LoVo (cell line): ENCODE data around the gene AGFG1.
A peak's percentile ranks its signal among the peaks of the same experiment; 100 is the strongest.

Experiments
- DNase-seq: peaks from one replicate; pipeline ENCODE4 v3.0.0-alpha.2; 2016; ENCODE audit warnings: low spot score

Gene AGFG1

DNA sequence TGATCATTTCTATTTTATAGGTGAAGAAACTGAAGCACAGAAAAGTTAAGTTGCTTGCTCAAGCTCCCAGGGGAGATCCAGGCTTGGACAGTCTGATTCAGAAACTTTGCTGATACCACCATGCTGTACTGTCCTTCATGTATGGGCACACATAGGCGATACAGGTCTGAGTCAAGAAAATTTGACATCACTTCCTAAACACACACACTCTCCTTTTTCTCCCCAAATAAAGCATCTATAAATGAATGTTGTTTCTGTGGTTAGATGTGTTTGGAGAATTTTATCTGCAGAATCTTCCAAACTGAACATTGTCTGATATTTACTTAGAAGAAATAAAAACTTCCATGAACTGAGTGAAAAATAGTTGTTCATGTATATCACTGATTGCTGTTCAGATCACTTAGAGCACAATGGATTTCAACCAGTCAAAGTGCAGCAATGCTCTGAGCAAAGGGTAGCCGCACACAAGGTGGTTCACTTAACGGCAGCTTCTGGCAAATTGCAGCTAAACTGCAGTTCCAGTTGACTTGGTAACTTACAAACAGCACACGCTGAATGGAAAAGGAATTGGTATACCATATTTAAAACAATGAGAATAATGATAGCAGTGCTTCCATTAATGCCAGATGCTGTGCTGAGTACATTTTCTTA is 10.0 kb upstream of the AGFG1 start:
- no peak for DNase-seq

DNA sequence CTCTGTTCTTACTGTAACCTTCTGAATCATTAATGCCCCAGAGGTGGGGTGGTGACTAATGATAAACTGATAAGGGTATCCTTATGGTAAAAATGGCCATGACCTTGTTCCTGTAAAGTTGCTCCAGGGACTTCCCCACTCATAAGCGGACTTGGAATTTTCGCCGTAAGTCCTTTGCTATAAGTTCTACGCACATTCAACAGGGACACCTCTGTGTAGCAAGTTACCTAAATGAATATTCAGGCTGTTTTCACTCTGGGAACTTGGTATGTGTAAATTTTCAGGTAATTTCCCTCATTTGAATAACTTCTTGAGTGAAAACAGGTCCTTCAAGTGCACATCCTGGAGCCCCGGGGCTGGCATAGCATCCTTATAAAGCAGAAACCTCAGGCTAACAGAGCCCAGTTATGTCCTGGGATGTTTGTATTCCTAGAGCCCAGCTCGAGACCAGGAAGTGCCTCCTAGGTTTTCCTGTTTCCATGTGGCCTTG is 9.4 kb upstream of the AGFG1 start:
- DNase-seq, result no peak

DNA sequence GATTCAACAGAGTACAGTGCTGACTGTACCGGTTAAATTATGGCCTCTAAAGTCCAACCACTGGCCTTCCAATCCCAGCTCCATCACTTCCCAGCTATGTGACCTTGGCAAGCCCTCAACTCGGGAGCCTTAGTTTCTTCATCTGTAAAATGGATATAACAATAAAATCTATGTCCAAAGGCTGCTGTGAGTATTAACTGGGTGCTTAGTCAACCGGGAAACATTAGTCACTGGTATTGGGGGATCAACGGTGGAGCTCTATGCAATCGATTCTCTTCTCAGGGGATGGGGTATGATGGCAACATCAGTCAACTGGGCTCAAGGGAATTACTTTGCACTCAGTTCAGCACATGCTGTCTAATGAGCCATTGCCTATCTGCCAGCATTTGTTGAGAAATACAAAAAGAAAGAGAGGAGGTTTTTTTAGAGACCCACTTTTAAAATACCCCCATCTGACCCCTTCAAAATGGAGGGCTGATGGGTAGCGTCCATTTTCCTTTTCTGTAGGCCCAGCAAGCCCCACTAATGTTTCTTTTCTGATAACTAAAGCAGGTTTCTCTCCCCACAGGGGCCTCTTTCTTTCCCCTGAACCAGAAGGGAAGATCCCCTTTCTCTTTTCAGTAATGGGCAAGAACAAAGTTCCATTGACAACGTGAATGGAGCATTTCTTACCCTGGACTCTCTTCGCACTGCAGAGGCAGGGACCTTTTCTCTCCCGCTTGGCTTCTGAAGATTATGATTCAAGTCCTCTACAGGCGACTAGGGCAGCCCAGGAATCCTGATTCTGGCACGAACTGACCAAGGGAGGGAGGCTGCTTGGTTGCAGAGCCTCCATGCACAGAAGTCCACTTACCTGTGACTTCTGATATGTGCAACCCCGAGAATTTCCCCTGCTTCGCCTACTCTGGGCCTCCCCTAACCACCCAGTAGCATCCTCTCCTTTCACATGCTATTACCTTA is 8.7 kb upstream of the AGFG1 start:
- no peak for DNase-seq

DNA sequence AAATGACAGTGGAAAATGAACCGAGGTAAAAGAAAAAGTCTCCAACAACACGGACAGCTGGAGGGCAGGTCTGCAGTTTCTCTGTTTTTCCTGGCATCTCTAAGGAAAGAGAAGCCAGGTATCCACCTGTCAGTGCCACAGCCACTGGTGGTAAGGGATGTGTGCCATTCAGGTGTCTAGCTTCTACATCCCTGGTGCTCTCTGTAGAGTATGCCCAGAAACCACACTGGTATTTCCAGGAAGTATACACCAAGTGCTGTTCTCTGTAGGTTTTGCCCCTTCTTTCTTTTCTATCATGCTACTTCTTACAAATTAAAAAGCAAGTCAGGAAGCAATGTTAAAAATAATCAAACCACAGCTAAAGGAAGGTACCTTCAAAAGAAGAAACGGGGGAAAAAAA is 7.6 kb upstream of the AGFG1 start:
- DNase-seq, result no peak

DNA sequence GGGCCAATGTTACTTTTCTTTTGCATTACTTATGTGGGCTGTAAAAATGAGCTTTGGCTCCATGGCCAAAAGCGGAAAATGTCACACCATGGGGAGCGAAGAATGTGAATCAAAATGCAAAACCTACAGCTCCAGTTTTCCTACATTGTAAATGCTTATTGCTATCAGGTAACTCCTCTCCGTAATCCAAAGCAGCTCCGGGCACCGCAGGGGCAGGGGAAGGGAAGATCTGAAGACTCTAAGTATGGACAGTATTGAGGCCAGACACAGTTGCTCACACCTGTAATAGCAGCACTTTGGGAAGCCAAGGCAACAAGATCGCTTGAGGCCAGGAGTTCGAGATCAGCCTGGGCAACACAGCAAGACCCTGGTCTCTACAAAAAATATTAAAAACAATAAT is 7.1 kb upstream of the AGFG1 start:
- DNase-seq, result no peak

DNA sequence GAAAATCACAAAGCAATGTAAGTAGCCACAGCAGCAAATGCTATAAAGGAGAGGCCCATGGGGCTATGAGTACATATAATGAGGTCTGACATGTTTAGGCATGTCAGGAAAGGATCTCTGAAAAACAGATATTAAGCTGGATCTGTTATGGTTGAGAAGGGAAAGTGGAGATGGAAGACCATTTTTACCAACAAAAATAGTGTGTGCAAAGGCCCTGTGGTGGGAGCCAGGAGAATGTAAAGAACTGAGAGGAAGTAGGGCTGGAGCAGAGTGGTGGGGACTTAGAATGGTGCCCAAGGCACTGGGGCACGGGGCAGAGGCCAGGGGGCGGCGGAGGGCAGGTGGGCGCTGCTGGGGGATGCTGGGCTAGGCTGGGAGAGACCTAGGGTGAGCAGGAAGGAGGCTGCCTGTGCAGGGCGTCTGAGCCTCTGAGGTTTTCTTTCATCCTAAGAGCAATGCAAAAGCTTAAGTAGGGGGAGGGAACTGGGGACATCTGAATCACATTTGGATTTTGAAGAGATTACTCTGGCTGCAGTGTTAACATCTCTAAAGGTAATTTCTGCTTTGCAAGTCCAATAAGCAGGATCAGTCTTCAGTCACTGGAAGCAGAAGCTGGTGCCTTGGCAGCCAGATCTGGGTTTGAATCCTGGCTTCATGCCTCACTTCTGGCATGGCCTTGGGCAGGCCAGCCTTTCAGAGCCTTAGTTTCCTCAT is 4.9 kb upstream of the AGFG1 start:
- DNase-seq, result no peak

DNA sequence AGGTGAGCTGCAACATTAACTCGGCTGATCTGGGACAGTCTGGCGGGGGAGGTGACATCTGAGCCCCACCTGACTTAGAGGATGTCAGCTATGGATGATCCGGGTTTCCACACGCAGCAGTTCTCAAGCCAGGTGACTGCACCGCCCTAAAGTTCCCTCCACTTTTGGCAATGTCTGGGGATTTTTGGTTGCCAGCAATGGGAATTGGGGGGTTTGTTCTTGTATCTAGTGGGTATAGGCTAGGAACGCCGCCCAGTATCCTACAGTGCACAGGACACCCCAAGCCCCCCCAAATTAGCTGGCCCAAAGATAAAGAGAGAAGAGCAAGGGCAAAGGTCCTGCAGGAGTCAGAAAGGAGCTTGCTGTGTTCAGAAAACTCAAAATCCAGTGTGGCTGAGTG is 544 bp upstream of the AGFG1 start:
- no peak for DNase-seq

DNA sequence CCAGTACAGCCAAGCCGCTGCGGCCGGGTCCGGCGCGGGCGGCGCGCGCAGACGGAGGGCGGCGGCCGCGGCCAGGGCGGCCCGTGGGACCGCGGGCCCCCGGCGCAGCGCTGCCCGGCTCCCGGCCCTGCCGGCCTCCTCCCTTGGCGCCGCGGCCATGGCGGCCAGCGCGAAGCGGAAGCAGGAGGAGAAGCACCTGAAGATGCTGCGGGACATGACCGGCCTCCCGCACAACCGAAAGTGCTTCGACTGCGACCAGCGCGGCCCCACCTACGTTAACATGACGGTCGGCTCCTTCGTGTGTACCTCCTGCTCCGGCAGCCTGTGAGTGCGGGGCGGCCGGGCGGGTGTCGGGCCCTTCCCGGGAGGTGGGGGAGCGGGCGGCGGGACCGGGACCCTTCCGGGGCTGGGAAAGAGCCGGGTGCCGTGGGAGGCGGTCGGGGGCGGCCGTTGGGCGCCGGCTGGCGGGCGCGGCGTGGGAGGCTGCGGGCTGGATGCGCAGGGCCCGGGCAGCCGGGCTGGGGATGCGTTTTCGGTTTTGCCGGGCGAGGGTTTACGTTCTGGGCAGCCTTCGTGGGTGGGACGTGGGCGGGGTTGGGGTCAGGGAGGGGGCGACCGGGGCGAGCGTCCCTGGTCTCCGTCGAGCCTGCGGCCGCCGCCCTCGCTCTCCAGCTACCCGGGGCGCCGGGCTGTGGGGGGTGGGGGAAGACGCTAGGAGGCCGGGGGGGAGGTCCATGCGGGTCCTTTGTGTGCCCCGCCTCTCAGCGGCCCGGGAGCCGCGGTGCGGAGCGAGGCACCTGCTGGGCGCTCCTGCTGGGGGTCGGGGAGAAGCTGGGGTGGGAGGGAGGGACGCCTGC is 537 bp downstream of the AGFG1 start:
- DNase-seq, result peak; percentile 32

DNA sequence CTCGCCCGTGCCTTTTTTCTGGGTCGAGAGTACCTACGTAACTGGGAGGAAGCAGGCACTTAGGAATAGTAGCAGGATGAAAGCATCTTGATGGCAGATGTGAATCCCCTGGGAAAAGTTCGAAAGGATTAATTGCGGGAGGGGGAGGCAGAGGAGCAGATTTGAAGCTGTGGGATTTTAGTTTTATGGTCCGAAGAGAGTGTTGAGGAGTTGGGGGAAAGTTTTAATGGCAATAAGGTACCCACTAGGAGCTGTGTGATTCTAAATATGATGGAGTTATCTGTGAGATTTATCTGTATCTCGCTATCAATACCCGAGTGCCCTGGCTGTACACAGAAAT is 1.1 kb downstream of the AGFG1 start:
- DNase-seq, result no peak

DNA sequence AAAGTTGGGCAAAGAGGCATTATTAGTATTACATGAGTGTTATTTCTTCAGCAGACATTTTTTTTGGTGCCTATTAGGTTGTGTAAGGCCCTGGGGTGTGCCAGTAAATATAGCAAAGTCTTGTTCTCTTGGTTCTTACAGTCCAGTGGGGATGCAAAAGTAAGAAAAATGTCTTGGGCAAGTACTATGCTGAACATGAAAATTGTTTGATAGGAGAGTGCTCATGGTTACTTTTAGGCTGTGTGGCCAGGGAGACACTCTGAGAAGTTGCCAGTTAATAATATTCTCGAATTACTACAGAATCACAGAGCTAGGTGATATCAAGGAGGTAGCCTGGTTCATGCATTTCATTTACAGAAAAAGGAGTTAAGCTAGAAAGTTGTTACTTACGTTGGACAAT is 1.9 kb downstream of the AGFG1 start:
- no peak for DNase-seq

DNA sequence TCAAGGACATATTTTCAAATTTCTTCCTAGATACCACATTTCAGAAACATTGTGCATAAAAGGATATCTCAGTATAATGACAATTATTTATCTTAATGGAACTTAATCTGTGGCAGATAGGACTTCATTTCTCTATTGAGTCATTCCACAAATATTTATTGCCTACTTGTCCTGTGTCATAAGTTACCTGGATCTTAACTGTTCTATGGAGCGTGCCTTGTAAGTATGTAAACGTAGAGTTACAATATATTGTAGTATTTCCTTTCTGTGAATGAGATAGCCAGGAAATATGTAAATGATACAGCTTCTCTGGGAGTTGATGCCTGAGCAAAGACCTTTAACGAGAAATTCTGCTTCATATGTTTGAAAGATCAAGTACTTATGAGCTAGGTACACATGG is 2.5 kb downstream of the AGFG1 start:
- peak; percentile 61 for DNase-seq

DNA sequence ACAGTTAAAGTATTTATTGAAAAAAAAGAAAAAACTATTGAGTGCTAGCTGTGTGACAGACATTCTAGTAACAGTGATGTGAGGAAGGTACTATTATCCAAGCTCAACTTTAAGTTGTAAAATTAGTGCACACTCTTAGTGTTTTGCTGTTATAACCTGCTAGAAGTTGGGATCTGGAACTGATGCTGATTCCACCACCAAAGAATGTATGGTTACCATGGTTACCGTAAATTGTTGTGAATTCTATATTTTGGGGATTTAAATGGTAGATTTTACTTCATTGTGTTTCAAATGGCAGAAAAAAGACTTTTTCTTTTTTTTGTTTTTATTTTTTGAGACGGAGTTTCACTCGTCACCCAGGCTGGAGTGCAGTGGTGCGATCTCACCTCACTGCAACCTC is 5.3 kb downstream of the AGFG1 start:
- no peak for DNase-seq

DNA sequence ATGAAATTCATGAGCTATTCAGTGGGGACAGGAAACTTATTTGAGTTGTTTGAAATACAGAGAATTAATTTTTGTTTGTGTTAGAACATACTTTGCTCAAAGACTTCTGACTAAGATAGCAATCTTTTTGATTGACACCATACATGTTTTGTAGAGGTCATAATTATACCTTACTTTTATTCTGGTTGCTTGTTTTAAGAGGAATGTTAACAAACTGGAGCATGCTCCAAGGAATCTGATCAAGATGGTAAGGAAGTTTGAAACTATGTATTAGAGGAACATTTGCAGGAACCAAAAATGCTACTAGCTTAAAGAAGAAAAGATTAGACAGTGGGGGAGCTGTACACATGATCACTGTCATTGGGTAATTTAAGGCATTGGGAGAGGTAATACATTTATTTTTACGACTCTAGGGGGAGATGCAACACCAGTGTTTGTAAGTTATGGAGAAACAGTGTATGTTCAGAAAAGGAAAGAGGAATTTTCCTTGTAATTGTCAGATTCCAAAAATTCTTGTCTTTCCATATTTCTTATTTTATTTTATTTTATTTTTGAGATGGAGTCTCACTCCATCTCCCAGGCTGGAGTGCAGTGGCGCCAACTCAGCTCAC is 8.0 kb downstream of the AGFG1 start:
- DNase-seq, result no peak

DNA sequence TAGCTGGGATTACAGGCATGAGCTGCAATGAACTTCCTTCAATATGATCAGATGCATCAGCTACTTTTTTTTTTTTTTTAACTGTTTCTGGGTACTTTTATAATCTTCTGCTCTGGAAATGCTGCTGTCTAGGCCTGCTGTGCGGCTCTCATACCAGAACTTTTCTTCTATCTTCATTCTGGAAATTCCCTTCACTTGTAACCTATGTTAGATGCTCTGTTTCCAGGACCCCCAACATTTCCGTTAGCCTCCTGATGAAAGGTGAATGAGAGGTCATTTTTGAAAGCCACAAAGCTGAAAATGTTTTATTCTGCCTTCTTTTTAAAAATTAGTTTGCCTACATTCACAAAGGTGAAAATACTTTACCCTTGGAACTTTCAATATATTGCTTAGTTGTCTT is 8.6 kb downstream of the AGFG1 start:
- DNase-seq, result no peak

DNA sequence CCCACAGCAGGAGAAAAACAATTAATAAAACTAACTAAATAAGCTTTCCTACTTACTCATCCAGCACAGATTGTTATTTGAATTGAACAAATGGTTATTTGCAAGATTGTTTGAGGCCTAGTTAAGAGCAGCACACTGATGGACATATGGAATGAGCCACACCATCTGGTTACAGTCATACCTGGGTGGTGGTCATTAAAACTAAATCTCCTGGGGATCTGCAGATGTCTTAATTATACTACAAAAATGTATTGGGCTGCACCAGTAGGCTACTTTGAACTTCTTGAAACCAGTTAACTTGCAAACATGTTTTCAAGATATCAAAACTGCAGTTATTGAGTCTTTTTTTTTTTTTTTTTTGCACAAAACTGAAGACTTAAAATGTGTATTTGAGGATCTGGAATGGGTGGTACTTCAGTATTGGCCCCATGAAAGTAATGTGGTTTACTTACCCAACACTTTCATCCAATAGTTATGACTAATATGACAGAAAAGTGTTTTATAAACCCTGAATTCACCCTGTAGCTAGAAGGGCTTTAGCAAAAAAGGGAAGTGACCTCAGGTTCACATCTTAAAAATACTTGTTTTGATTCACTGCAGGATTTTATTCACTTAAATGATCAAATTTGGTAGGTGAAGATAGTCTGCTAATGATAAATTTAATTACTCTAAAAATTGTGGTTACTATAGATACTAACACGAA is 10.8 kb downstream of the AGFG1 start:
- no peak for DNase-seq

DNA sequence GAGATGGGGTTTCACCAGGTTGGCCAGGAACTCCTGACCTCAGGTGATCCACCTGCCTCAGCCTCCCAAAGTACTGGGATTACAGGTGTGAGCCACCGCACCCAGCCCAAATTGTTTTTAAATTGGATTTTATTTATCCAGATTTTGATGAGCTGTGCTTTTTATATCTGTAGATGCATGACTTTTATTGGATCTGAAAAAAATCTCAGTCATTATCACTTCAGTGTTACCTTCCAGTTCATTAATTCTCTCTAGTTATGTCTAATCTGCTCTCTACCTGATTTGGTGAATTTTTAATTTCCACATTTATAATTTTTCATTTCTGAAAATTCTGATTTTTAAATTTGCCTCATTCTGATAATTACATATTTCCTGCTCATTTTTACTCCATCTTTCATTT is 13.5 kb downstream of the AGFG1 start:
- no peak for DNase-seq

DNA sequence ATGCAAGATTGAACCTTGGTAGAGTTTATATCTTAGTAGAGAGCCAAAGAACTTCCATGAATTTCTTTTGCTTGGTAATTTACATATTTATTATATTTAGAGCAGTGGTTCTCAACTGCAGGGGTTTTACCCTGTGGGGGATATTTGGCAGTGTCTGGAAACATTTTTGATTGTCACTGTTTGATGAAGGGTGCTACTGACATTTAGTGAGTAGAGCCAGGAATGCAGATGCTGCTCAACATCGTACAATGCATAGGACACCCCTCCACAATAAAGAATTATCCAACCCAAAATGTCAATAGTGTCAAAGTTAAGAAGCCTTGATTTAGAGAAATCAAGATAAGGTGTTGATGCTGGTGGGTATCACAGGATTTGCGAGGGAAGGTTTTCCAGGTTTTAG is 14.7 kb downstream of the AGFG1 start:
- no peak for DNase-seq

DNA sequence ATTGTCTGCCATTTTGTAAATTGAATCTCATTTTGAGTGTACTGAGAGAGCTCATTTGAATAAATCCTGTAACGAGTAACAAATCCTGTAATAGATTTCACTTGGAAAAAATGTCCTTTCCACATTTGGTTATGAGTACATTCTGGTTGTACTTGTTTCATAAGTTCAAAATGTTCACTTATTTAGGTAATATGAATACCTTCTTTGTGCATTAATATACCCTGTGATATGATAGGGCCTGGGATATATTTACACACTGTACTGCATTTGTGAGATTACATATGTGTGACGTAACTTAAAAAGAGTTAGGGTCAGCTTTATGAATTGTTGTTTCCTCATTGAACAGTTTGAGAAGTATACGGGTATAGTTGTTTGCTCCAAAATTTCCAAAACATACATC is 16.1 kb downstream of the AGFG1 start:
- no peak for DNase-seq

DNA sequence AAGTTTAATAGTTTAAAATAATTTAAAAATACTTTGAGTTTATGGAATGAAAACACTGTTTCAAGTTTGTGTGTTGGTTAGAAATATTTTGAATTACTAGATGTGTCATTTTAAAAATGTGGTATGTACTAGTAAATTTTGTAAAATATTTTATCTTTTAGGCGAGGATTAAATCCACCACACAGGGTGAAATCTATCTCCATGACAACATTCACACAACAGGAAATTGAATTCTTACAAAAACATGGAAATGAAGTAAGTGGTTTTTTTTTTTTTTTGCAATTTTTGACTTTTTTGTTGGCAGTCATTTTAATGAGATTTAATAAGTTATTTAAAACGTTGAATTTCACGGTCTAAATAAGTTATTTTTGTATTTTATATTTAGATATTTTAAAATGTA is 19.4 kb downstream of the AGFG1 start:
- DNase-seq, result no peak

DNA sequence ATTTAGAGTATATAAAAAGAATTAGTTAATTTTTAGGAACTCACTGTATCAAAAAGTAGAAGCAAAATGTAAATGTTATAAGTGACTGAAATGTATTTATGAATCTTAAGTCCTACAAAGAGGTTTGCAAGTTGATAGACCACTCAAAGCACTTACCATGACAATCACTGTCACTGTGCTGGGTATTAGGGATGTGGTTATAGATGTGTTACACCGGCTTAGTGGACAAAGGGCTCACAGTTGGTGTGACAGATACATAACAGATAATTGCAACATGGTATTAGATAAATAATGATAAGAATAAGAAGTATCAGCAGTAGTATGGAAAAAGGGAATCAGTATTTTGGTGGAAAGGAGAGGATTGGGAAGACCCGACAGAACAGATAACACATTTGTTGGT is 21.6 kb downstream of the AGFG1 start:
- DNase-seq, result no peak

DNA sequence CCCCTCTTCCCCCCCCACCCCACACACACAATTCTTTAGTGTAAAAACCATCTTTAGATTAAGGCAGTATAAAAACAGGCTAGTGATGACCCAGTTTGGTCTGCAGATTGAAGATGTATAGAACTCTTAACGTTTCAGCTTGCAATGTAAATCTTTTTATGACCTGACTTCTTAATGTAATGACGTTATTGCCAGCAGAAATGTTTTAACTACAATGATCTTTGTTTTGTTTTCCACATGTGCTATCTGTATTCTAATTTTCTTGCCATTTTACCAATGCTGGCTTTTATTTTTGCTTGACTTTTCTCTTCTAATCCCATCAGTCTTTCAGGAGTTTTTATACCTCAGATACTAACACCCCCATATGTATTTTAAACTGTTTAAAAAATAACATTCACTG is 25.2 kb downstream of the AGFG1 start:
- DNase-seq, result no peak
